ENCODE results near the gene IFNB1.

IFNB1 gene

GRCh38 chr9:21075484-21075883 lies 2.3 kb downstream of the IFNB1 start:
- ChIA-PET POLR2A (no interaction called here), CTCF (interaction anchor here (0.8 to 5.5 kb wide), 5 partner anchors 9 to 36 kb away, joined by 3 to 35 read pairs (median 3); no protein-coding TSS in a partner anchor)
- H3K36me3 ChIP-seq (ENCODE audit: control insufficient read depth in 4 of 4, insufficient read depth in 4 of 4, low read length in 3 of 4) = no peaks in the 10 kb centered on the region
- 63% methylated on average over 2 of the region's 3 CpGs for WGBS (ENCODE audit: insufficient coverage)
- no peak overlapping the region for H3K4me3 ChIP-seq (ENCODE audit: control insufficient read depth in 1 of 7, extremely low read depth in 1 of 7, insufficient read depth in 4 of 7, low read depth in 2 of 7, low read length in 6 of 7)
- H3K27me3 ChIP-seq (replicated peaks in 2 of 5; ENCODE audit: control insufficient read depth in 4 of 5, insufficient read depth in 5 of 5, low read length in 4 of 5) = no peaks in the 10 kb centered on the region
- no peak for DNase-seq
- peaks cover 0 to 2% (median 0%) of the 10 kb centered on the region in 5 experiments for H3K9me3 ChIP-seq (ENCODE audit: control extremely low read depth in 1 of 5, control insufficient read depth in 4 of 5, insufficient read depth in 2 of 5, low read depth in 1 of 5, low read length in 4 of 5)
- peaks cover 0 to under 1% (median 0%) of the 10 kb centered on the region in 4 experiments for H3K4me1 ChIP-seq (ENCODE audit: control extremely low read depth in 1 of 4, control insufficient read depth in 4 of 4, insufficient read depth in 4 of 4, low read length in 3 of 4)
- H3K27ac ChIP-seq (ENCODE audit: insufficient read depth in 1 of 2, low read depth in 1 of 2, low read length in 2 of 2, poor library complexity in 1 of 2, severe bottlenecking in 2 of 2) = no peak overlapping the region

- no peak for DNase-seq
- Histone ChIP-seq H3K4me3 (ENCODE audit: control insufficient read depth in 1 of 7, extremely low read depth in 1 of 7, insufficient read depth in 4 of 7, low read depth in 2 of 7, low read length in 6 of 7) (no peak overlapping the region), H3K4me1 (ENCODE audit: control extremely low read depth in 1 of 4, control insufficient read depth in 4 of 4, insufficient read depth in 4 of 4, low read length in 3 of 4) (peaks cover 2 to 13% (median 7%) of the 10 kb centered on the region in 4 experiments), H3K36me3 (ENCODE audit: control insufficient read depth in 4 of 4, insufficient read depth in 4 of 4, low read length in 3 of 4) (no peaks in the 10 kb centered on the region), H3K27me3 (replicated peaks in 2 of 5; ENCODE audit: control insufficient read depth in 4 of 5, insufficient read depth in 5 of 5, low read length in 4 of 5) (no peaks in the 10 kb centered on the region), H3K9me3 (ENCODE audit: control extremely low read depth in 1 of 5, control insufficient read depth in 4 of 5, insufficient read depth in 2 of 5, low read depth in 1 of 5, low read length in 4 of 5) (no peaks in the 10 kb centered on the region), H3K27ac (ENCODE audit: insufficient read depth in 1 of 2, low read depth in 1 of 2, low read length in 2 of 2, poor library complexity in 1 of 2, severe bottlenecking in 2 of 2) (no peak overlapping the region)
- ChIA-PET CTCF (interaction anchor here (1.7 to 2.1 kb wide), 2 partner anchors 7 to 23 kb away, joined by 4 to 7 read pairs; partner anchors contain the start of gene IFNB1), POLR2A (no interaction called here)
Measured at GRCh38 chr9:21070906-21071305, 6.8 kb downstream of the IFNB1 start.

- Histone ChIP-seq H3K4me3 (ENCODE audit: control insufficient read depth in 1 of 7, extremely low read depth in 1 of 7, insufficient read depth in 4 of 7, low read depth in 2 of 7, low read length in 6 of 7) (peak overlapping the region in 3 of 7 experiments; percentile 16 to 55 (median 55)), H3K4me1 (ENCODE audit: control extremely low read depth in 1 of 4, control insufficient read depth in 4 of 4, insufficient read depth in 4 of 4, low read length in 3 of 4) (peaks cover 2 to 13% (median 7%) of the 10 kb centered on the region in 4 experiments), H3K36me3 (ENCODE audit: control insufficient read depth in 4 of 4, insufficient read depth in 4 of 4, low read length in 3 of 4) (no peaks in the 10 kb centered on the region), H3K27ac (ENCODE audit: insufficient read depth in 1 of 2, low read depth in 1 of 2, low read length in 2 of 2, poor library complexity in 1 of 2, severe bottlenecking in 2 of 2) (peak overlapping the region in 1 of 2 experiments; percentile 18), H3K27me3 (replicated peaks in 2 of 5; ENCODE audit: control insufficient read depth in 4 of 5, insufficient read depth in 5 of 5, low read length in 4 of 5) (no peaks in the 10 kb centered on the region), H3K9me3 (ENCODE audit: control extremely low read depth in 1 of 5, control insufficient read depth in 4 of 5, insufficient read depth in 2 of 5, low read depth in 1 of 5, low read length in 4 of 5) (no peaks in the 10 kb centered on the region)
- peak; percentile 38 to 84 (median 74) for DNase-seq
- WGBS (ENCODE audit: insufficient coverage) = 10% methylated on average over 4 of the region's 4 CpGs
- CTCF ChIA-PET = interaction anchor here (1.7 to 2.1 kb wide), 2 partner anchors 8 to 23 kb away, joined by 4 to 7 read pairs; partner anchors contain the start of gene IFNB1
- POLR2A ChIA-PET = no interaction called here
Measured at GRCh38 chr9:21070171-21070571, 7.6 kb downstream of the IFNB1 start.

DNA sequence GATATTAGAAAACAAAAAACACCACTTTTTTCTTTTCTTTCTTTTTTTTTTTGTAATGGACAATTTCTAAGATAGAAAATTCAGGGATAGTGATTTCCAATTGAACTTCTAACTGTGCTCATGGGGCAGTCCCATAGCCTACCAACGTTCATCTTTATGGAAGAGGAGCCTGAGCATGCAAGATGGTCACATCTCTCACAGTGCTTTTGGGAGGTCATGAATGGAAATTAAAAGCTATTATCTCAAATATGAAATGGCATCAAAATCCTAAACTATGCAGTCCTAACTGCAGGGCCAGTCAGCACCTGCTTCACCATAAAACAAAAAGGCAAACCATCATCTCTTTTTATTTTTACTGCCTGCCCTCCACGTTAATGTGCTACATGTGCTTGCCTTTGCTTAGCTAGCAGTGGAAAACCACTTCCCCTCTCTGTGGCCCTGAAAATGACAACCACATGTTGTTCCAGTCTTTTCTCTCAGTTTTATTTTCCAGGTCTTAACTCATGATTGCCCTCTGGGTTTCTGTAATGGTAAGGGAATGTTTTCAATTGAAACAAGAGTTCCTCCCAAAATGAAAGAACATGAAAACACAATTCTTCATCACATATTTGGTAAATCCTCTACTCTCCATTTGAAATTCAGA lies 16.7 kb downstream of the IFNB1 start:
- peaks cover 8 to 14% (median 12%) of the 10 kb centered on the region in 4 experiments for H3K4me1 ChIP-seq (ENCODE audit: control extremely low read depth in 1 of 4, control insufficient read depth in 4 of 4, insufficient read depth in 4 of 4, low read length in 3 of 4)
- peaks cover 0 to 3% (median 0%) of the 10 kb centered on the region in 5 experiments for H3K9me3 ChIP-seq (ENCODE audit: control extremely low read depth in 1 of 5, control insufficient read depth in 4 of 5, insufficient read depth in 2 of 5, low read depth in 1 of 5, low read length in 4 of 5)
- no peaks in the 10 kb centered on the region for H3K27me3 ChIP-seq (replicated peaks in 2 of 5; ENCODE audit: control insufficient read depth in 4 of 5, insufficient read depth in 5 of 5, low read length in 4 of 5)
- H3K4me3 ChIP-seq (ENCODE audit: control insufficient read depth in 1 of 7, extremely low read depth in 1 of 7, insufficient read depth in 4 of 7, low read depth in 2 of 7, low read length in 6 of 7) = peak overlapping the region in 1 of 7 experiments; percentile 16
- H3K36me3 ChIP-seq (ENCODE audit: control insufficient read depth in 4 of 4, insufficient read depth in 4 of 4, low read length in 3 of 4) = no peaks in the 10 kb centered on the region
- CTCF ChIA-PET = interaction anchor here (1.0 to 1.9 kb wide), 4 partner anchors 12 to 50 kb away, joined by 3 to 4 read pairs (median 3); no protein-coding TSS in a partner anchor
- 50% methylated on average over 2 of the region's 2 CpGs for WGBS (ENCODE audit: insufficient coverage)
- POLR2A ChIA-PET = interaction anchor here (0.6 kb wide), 1 partner anchor 602 kb away, joined by 7 read pairs; no protein-coding TSS in a partner anchor
- DNase-seq = peak; percentile 33 to 55 (median 45)
- no peak overlapping the region for H3K27ac ChIP-seq (ENCODE audit: insufficient read depth in 1 of 2, low read depth in 1 of 2, low read length in 2 of 2, poor library complexity in 1 of 2, severe bottlenecking in 2 of 2)

DNA sequence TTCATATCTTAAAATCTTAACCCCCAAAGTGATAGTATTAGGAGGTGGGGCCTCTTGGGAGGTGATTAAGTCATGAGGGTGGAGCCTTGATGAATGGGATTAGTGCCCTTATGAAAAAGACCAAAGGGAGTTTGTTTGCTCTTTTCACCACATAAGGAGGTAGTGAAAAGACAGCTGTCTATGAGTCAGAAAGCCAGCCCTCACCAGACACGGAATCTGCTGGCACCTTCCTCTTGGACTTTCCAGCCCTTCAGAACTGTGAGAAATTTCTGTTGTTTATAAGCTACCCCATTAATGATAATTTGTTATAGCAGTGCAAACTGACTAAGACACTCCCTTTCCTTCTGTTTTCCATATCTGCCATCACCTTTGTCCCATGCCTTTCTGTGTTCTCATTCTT lies 20.8 kb downstream of the IFNB1 start:
- peaks cover 8 to 14% (median 12%) of the 10 kb centered on the region in 4 experiments for H3K4me1 ChIP-seq (ENCODE audit: control extremely low read depth in 1 of 4, control insufficient read depth in 4 of 4, insufficient read depth in 4 of 4, low read length in 3 of 4)
- H3K36me3 ChIP-seq (ENCODE audit: control insufficient read depth in 4 of 4, insufficient read depth in 4 of 4, low read length in 3 of 4) = no peaks in the 10 kb centered on the region
- WGBS (ENCODE audit: insufficient coverage) = no CpG with 5 or more reads among the region's 1 CpG
- ChIA-PET CTCF (interaction anchor here (0.6 to 1.0 kb wide), 2 partner anchors 8 to 171 kb away, joined by 3 read pairs; no protein-coding TSS in a partner anchor), POLR2A (no interaction called here)
- no peak for DNase-seq
- H3K27ac ChIP-seq (ENCODE audit: insufficient read depth in 1 of 2, low read depth in 1 of 2, low read length in 2 of 2, poor library complexity in 1 of 2, severe bottlenecking in 2 of 2) = no peak overlapping the region
- H3K27me3 ChIP-seq (replicated peaks in 2 of 5; ENCODE audit: control insufficient read depth in 4 of 5, insufficient read depth in 5 of 5, low read length in 4 of 5) = no peaks in the 10 kb centered on the region
- H3K4me3 ChIP-seq (ENCODE audit: control insufficient read depth in 1 of 7, extremely low read depth in 1 of 7, insufficient read depth in 4 of 7, low read depth in 2 of 7, low read length in 6 of 7) = no peak overlapping the region
- H3K9me3 ChIP-seq (ENCODE audit: control extremely low read depth in 1 of 5, control insufficient read depth in 4 of 5, insufficient read depth in 2 of 5, low read depth in 1 of 5, low read length in 4 of 5) = peaks cover 0 to 3% (median 0%) of the 10 kb centered on the region in 5 experiments

- ChIA-PET CTCF (interaction anchor here (1.5 kb wide), 2 partner anchors 8 to 113 kb away, joined by 3 read pairs; no protein-coding TSS in a partner anchor), POLR2A (no interaction called here)
Measured at GRCh38 chr9:21053851-21054250, 23.9 kb downstream of the IFNB1 start.

GRCh38 chr9:21047281-21047691 lies 30.5 kb downstream of the IFNB1 start:
- ChIA-PET POLR2A (interaction anchor here (0.7 kb wide), 1 partner anchor 34 kb away, joined by 3 read pairs; no protein-coding TSS in a partner anchor), CTCF (interaction anchor here (1.1 to 1.7 kb wide), 4 partner anchors 10 to 64 kb away, joined by 3 to 4 read pairs (median 4); no protein-coding TSS in a partner anchor)
- WGBS (ENCODE audit: insufficient coverage) = 17% methylated on average over 2 of the region's 2 CpGs
- peak overlapping the region in 1 of 7 experiments; percentile 21 for H3K4me3 ChIP-seq (ENCODE audit: control insufficient read depth in 1 of 7, extremely low read depth in 1 of 7, insufficient read depth in 4 of 7, low read depth in 2 of 7, low read length in 6 of 7)
- H3K9me3 ChIP-seq (ENCODE audit: control extremely low read depth in 1 of 5, control insufficient read depth in 4 of 5, insufficient read depth in 2 of 5, low read depth in 1 of 5, low read length in 4 of 5) = no peaks in the 10 kb centered on the region
- peaks cover 7 to 17% (median 15%) of the 10 kb centered on the region in 4 experiments for H3K4me1 ChIP-seq (ENCODE audit: control extremely low read depth in 1 of 4, control insufficient read depth in 4 of 4, insufficient read depth in 4 of 4, low read length in 3 of 4)
- peak; percentile 48 to 91 (median 84) for DNase-seq
- no peak overlapping the region for H3K27ac ChIP-seq (ENCODE audit: insufficient read depth in 1 of 2, low read depth in 1 of 2, low read length in 2 of 2, poor library complexity in 1 of 2, severe bottlenecking in 2 of 2)
- no peaks in the 10 kb centered on the region for H3K27me3 ChIP-seq (replicated peaks in 2 of 5; ENCODE audit: control insufficient read depth in 4 of 5, insufficient read depth in 5 of 5, low read length in 4 of 5)
- no peaks in the 10 kb centered on the region for H3K36me3 ChIP-seq (ENCODE audit: control insufficient read depth in 4 of 4, insufficient read depth in 4 of 4, low read length in 3 of 4)

More at GRCh38 chr9:21053851-21054250, 23.9 kb downstream of the IFNB1 start:
- Histone ChIP-seq H3K27me3 (replicated peaks in 2 of 5; ENCODE audit: control insufficient read depth in 4 of 5, insufficient read depth in 5 of 5, low read length in 4 of 5) (no peaks in the 10 kb centered on the region), H3K9me3 (ENCODE audit: control extremely low read depth in 1 of 5, control insufficient read depth in 4 of 5, insufficient read depth in 2 of 5, low read depth in 1 of 5, low read length in 4 of 5) (peaks cover 0 to 3% (median 0%) of the 10 kb centered on the region in 5 experiments), H3K4me1 (ENCODE audit: control extremely low read depth in 1 of 4, control insufficient read depth in 4 of 4, insufficient read depth in 4 of 4, low read length in 3 of 4) (no peaks in the 10 kb centered on the region), H3K36me3 (ENCODE audit: control insufficient read depth in 4 of 4, insufficient read depth in 4 of 4, low read length in 3 of 4) (no peaks in the 10 kb centered on the region), H3K4me3 (ENCODE audit: control insufficient read depth in 1 of 7, extremely low read depth in 1 of 7, insufficient read depth in 4 of 7, low read depth in 2 of 7, low read length in 6 of 7) (no peak overlapping the region), H3K27ac (ENCODE audit: insufficient read depth in 1 of 2, low read depth in 1 of 2, low read length in 2 of 2, poor library complexity in 1 of 2, severe bottlenecking in 2 of 2) (no peak overlapping the region)
- WGBS (ENCODE audit: insufficient coverage) = no CpG with 5 or more reads among the region's 2 CpGs
- peak in 2 of 3 donors; percentile 50 to 55 for DNase-seq

Measured in common myeloid progenitor, CD34-positive (primary cell).